Naive thymus-derived CD4-positive, alpha-beta T cell (primary cell): Measurements from ENCODE around the gene GLDC. TPM values are rescaled to one million over a fixed set of nuclear protein-coding genes. Genes with fewer than 3 reads are reported as not detected.

Source experiments
- ATAC-seq: fragments of 150-1000 bp; cut with Tn5 transposase; 2 replicates; pipeline ENCODE4 v1.10.0; 2021; ENCODE audit warnings: mild to moderate bottlenecking, moderate library complexity
- CTCF ChIA-PET: fragments of 350-600 bp; sonication (Branson Sonifier 250); formaldehyde crosslinking; loops from one replicate; lab custom pipeline; 2021; ENCODE audit warnings: antibody characterized with exemption; lab: Charles Lee
- POLR2A ChIA-PET: fragments of 350-600 bp; sonication (Branson Sonifier 250); formaldehyde crosslinking; loops from one replicate; lab custom pipeline; 2021; ENCODE audit warnings: antibody characterized with exemption, inconsistent platforms; lab: Charles Lee
- DNase-seq, 9 donors: peaks; one replicate each; pipeline versions ENCODE4 v3.0.0 to v3.0.0-alpha.2; 2020 to 2022; ENCODE audit warnings: mixed read lengths in 1 of 9
- H3K27ac ChIP-seq: one replicate; pipeline ENCODE4 v1.7.0; 2013; ENCODE audit warnings: mild to moderate bottlenecking, low read depth, low read length, moderate library complexity
- H3K27me3 ChIP-seq, 2 donors: one replicate each; pipeline ENCODE4 v1.7.0; 2013; ENCODE audit warnings: low read length in 2 of 2, mild to moderate bottlenecking in 2 of 2, moderate library complexity in 2 of 2; ENCODE audit not compliant: control insufficient read depth in 2 of 2, insufficient read depth in 2 of 2
- H3K36me3 ChIP-seq, 3 experiments: 1 replicate in 2 of 3; 2 replicates in 1 of 3; pipeline ENCODE4 v1.7.0; 2013; ENCODE audit warnings: low read length in 3 of 3, mild to moderate bottlenecking in 3 of 3, moderate library complexity in 1 of 3; ENCODE audit not compliant: insufficient read depth in 3 of 3, control insufficient read depth in 2 of 3
- H3K4me1 ChIP-seq, 2 donors: one replicate each; pipeline ENCODE4 v1.7.0; 2013; ENCODE audit warnings: low read length in 2 of 2, mild to moderate bottlenecking in 2 of 2, moderate library complexity in 1 of 2; ENCODE audit not compliant: control insufficient read depth in 2 of 2, insufficient read depth in 2 of 2
- H3K4me3 ChIP-seq: 2 replicates; pipeline ENCODE4 v1.7.0; 2013; ENCODE audit warnings: mild to moderate bottlenecking, low read length
- H3K9me3 ChIP-seq, 3 experiments: 1 replicate in 2 of 3; 2 replicates in 1 of 3; pipeline ENCODE4 v1.7.0; 2013; ENCODE audit warnings: low read length in 3 of 3; ENCODE audit not compliant: control insufficient read depth in 2 of 3
- H3K27ac Mint-ChIP-seq, 9 donors: one replicate each; pipeline ENCODE4 v1.8.0; 2020 to 2022; ENCODE audit warnings: mixed read lengths in 9 of 9, mild to moderate bottlenecking in 8 of 9, moderate library complexity in 5 of 9, inconsistent platforms in 2 of 9
- H3K27me3 Mint-ChIP-seq, 5 donors: one replicate each; pipeline ENCODE4 v1.8.0; 2021 to 2022; ENCODE audit warnings: mixed read lengths in 5 of 5, mild to moderate bottlenecking in 1 of 5
- H3K36me3 Mint-ChIP-seq, 5 donors: one replicate each; pipeline ENCODE4 v1.8.0; 2020 to 2022; ENCODE audit warnings: mixed read lengths in 5 of 5, mild to moderate bottlenecking in 3 of 5, inconsistent platforms in 1 of 5
- H3K4me1 Mint-ChIP-seq, 7 donors: one replicate each; pipeline ENCODE4 v1.8.0; 2020 to 2022; ENCODE audit warnings: mixed read lengths in 7 of 7, mild to moderate bottlenecking in 3 of 7, inconsistent platforms in 1 of 7
- H3K4me3 Mint-ChIP-seq, 10 donors: one replicate each; pipeline ENCODE4 v1.8.0; 2020 to 2022; ENCODE audit warnings: mild to moderate bottlenecking in 10 of 10, mixed read lengths in 10 of 10, moderate library complexity in 6 of 10, inconsistent platforms in 2 of 10
- H3K9me3 Mint-ChIP-seq, 11 donors: one replicate each; pipeline ENCODE4 v1.8.0; 2020 to 2022; ENCODE audit warnings: mixed read lengths in 11 of 11, mild to moderate bottlenecking in 4 of 11, inconsistent platforms in 1 of 11, moderate library complexity in 1 of 11
- intact Hi-C, 2 donors: fragments of 100-400 bp; cut with micrococcal nuclease; formaldehyde crosslinking; loops; one replicate each; pipeline ENCODE4 v1.15.1; 2023
- polyA plus RNA-seq, 2 donors: library from polyadenylated mRNA; unstranded; fragments of 300-500 nt; fragmentation: Illumina TruSeq; gene quantifications; one replicate each; pipeline ENCODE4 v1.2.3, GENCODE V29; 2021
- total RNA-seq, 6 experiments: library from RNA in 5 of 6; stranded (reverse) in 5 of 6; gene quantifications; 1 replicate in 5 of 6; 2 replicates in 1 of 6; pipeline ENCODE4 v1.2.3 and lab custom pipeline; 2021 to 2026

GLDC gene
- total and polyA plus RNA-seq, 7 experiments from 2014 or later: 0.56 to 2.2 (median 2.0) TPM; not detected in 4

DNA sequence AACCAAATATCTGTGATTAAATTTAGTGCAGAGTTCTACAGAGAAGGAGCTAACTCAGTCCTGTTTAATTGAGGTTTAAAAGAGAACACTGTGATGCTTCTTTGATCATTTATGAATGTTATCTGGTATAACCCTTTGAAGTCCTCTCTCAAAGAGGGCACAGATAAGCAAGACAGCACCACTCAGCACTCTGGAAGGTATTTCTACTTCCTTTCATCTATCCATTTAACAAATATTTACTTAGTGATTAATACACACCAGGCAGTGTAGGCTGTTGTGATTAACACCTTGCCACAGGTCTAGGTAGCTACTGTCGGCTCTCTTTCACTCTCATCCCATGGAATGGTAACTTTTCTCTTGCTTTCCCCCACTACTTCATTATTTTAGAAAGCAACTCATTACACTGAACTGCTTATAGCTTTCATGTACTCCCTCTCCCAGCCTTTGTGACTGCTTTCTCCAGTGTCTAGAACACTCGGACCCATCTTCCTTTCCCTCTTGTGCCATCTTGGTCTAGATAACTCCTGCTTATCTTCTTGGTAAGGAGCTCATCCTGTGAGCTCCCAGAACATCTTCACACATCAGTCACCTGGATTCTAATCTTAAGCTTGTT lies 54.7 kb downstream of the GLDC start:
- DNase-seq (no peak), ATAC-seq (no peak)
- POLR2A ChIA-PET: no interaction called here
- Histone ChIP-seq H3K36me3 (no peaks in the 10 kb centered on the region), H3K27me3 (no peaks in the 10 kb centered on the region), H3K27ac (no peak overlapping the region), H3K4me3 (no peak overlapping the region), H3K9me3 (no peaks in the 10 kb centered on the region), H3K4me1 (no peaks in the 10 kb centered on the region)
- CTCF ChIA-PET: interaction anchor here (0.7 to 1.2 kb wide), 2 partner anchors 189 to 812 kb away, joined by 3 read pairs; no protein-coding TSS in a partner anchor
- Mint-ChIP-seq H3K36me3 (no peaks in the 10 kb centered on the region), H3K27me3 (peaks cover 0 to 4% (median 0%) of the 10 kb centered on the region in 5 donors), H3K9me3 (no peaks in the 10 kb centered on the region), H3K4me3 (no peak overlapping the region), H3K4me1 (peaks cover 0 to 10% (median 0%) of the 10 kb centered on the region in 7 donors), H3K27ac (no peak overlapping the region)
- intact Hi-C loops: no loop called here

GRCh38 chr9:6590334-6590733 lies 55.2 kb downstream of the GLDC start:
- CTCF ChIA-PET: interaction anchor here (0.7 to 1.2 kb wide), 2 partner anchors 188 to 812 kb away, joined by 3 read pairs; no protein-coding TSS in a partner anchor
- POLR2A ChIA-PET: no interaction called here

DNA sequence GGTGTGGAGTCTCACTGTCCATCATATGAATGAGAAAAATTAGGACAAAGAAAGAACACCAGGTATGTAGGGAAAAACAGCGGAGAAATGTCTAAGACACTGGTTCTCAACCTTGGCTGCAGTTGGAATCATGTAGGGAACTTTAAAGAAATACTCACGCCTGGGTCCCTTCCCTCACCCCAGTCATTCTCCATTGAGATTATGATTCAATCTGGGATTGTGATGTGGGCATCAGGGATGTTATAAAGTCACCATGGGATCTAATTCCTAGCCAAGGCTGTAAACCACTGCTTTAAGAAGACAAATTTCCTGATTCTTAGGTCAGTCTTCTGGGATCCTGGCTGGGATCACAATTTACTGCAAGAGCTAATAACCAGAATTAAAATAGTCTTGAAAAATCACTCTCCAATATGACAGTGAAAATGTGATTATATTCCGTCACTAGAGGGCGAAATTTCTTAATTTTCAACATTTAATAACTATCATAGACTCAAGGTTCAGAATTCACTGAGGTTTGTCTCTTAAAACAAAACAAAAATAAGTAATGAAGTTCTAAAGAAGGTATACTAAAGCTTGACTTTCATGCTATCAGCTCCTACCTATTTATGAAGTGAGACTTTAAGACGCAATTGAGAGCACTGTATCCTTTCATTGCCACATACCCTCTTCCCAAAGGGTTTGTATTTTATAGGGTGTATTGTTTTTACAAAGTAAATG lies 60.5 kb downstream of the GLDC start:
- Histone ChIP-seq H3K36me3 (no peaks in the 10 kb centered on the region), H3K27ac (no peak overlapping the region), H3K4me1 (no peaks in the 10 kb centered on the region), H3K9me3 (no peaks in the 10 kb centered on the region), H3K4me3 (no peak overlapping the region), H3K27me3 (no peaks in the 10 kb centered on the region)
- H3K27me3 Mint-ChIP-seq: peaks cover 0 to 11% (median under 1%) of the 10 kb centered on the region in 5 donors
- H3K9me3 Mint-ChIP-seq: no peaks in the 10 kb centered on the region
- ATAC-seq (no peak), DNase-seq (peak in 6 of 9 donors; percentile 2 to 35 (median 26))
- ChIA-PET CTCF (interaction anchor here (0.9 to 1.7 kb wide), 5 partner anchors 9 to 101 kb away, joined by 3 to 5 read pairs (median 4); no protein-coding TSS in a partner anchor), POLR2A (interaction anchor here (0.7 kb wide), 1 partner anchor 1830 kb away, joined by 5 read pairs; no protein-coding TSS in a partner anchor)
- no peak overlapping the region for H3K4me3 Mint-ChIP-seq
- no peak overlapping the region for H3K27ac Mint-ChIP-seq
- H3K36me3 Mint-ChIP-seq: no peaks in the 10 kb centered on the region
- H3K4me1 Mint-ChIP-seq: peaks cover 0 to 3% (median 0%) of the 10 kb centered on the region in 7 donors
- intact Hi-C loops: loop anchor here (1.0 to 10.0 kb wide), 9 partner anchors 82 to 952 kb away; no protein-coding TSS in a partner anchor

More at GRCh38 chr9:6590334-6590733, 55.2 kb downstream of the GLDC start:
- Histone ChIP-seq H3K4me1 (no peaks in the 10 kb centered on the region), H3K36me3 (no peaks in the 10 kb centered on the region), H3K27me3 (no peaks in the 10 kb centered on the region), H3K4me3 (no peak overlapping the region), H3K27ac (no peak overlapping the region), H3K9me3 (no peaks in the 10 kb centered on the region)
- intact Hi-C loops: no loop called here
- DNase-seq (no peak), ATAC-seq (peak; percentile 38)
- Mint-ChIP-seq H3K4me1 (peaks cover 0 to 10% (median 0%) of the 10 kb centered on the region in 7 donors), H3K36me3 (no peaks in the 10 kb centered on the region), H3K4me3 (no peak overlapping the region), H3K27ac (no peak overlapping the region), H3K27me3 (peaks cover 0 to 4% (median 0%) of the 10 kb centered on the region in 5 donors), H3K9me3 (no peaks in the 10 kb centered on the region)

DNA sequence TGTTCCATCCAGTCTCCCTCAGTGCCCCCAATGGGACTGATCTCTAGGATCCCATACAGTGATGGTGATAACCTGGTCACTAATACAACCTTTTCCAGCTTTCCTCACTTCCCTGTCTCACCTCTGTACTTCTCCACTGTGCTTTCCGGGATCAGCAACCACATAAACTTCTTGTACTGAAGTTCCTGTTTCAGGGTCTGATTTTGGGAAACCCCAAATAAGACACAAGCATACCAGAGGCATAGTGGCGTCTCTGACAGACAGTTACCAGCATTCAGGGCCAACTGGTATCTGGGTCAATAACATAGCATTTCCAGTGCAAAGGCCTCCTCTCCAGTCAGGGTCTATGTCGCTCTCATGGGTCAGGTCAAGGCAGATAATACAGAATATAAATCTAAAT lies 64.3 kb downstream of the GLDC start:
- Histone ChIP-seq H3K36me3 (no peaks in the 10 kb centered on the region), H3K4me3 (no peak overlapping the region), H3K27ac (no peak overlapping the region), H3K9me3 (no peaks in the 10 kb centered on the region), H3K4me1 (no peaks in the 10 kb centered on the region), H3K27me3 (no peaks in the 10 kb centered on the region)
- Mint-ChIP-seq H3K27me3 (peaks cover 0 to 22% (median 10%) of the 10 kb centered on the region in 5 donors), H3K4me3 (no peak overlapping the region), H3K36me3 (no peaks in the 10 kb centered on the region), H3K27ac (no peak overlapping the region), H3K4me1 (peaks cover 0 to 3% (median 0%) of the 10 kb centered on the region in 7 donors), H3K9me3 (no peaks in the 10 kb centered on the region)
- ATAC-seq (no peak), DNase-seq (no peak)
- POLR2A ChIA-PET: no interaction called here
- CTCF ChIA-PET: interaction anchor here (1.0 kb wide), 1 partner anchor 13 kb away, joined by 3 read pairs; no protein-coding TSS in a partner anchor
- intact Hi-C loops: loop anchor here in 1 of 2 donors (10.0 kb wide), 1 partner anchor 264 kb away; no protein-coding TSS in a partner anchor

DNA sequence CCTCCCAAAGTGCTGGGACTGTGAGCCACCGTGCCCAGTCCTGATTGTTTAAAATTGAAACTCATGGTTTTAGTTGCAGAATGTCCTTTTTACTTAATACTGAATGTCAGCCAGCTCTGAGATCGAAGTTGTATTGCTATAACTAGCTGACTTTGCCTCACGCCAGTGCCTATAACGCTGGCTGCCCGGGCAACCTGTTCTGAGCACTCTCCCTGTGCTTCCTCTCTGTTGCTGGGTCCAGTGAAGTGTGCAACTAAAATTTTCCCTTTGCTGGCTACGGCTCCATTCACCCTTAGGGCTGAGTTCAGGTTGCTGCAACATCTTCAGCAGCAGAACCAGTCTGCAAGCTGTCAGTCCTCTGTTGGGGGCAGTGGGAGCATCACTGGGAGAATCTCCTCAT lies 65.9 kb downstream of the GLDC start:
- DNase-seq (no peak), ATAC-seq (no peak)
- Histone ChIP-seq H3K4me3 (no peak overlapping the region), H3K27ac (no peak overlapping the region), H3K4me1 (no peaks in the 10 kb centered on the region), H3K36me3 (no peaks in the 10 kb centered on the region), H3K9me3 (no peaks in the 10 kb centered on the region), H3K27me3 (no peaks in the 10 kb centered on the region)
- Mint-ChIP-seq H3K27me3 (peaks cover 0 to 22% (median 10%) of the 10 kb centered on the region in 5 donors), H3K9me3 (no peaks in the 10 kb centered on the region), H3K36me3 (no peaks in the 10 kb centered on the region), H3K27ac (no peak overlapping the region), H3K4me1 (peaks cover 0 to 3% (median 0%) of the 10 kb centered on the region in 7 donors), H3K4me3 (no peak overlapping the region)
- ChIA-PET CTCF (no interaction called here), POLR2A (interaction anchor here (0.6 kb wide), 1 partner anchor 97 kb away, joined by 3 read pairs; no protein-coding TSS in a partner anchor)
- intact Hi-C loops: loop anchor here in 1 of 2 donors (10.0 kb wide), 1 partner anchor 265 kb away; no protein-coding TSS in a partner anchor

GRCh38 chr9:6576987-6577386 lies 68.5 kb downstream of the GLDC start:
- no peak overlapping the region for H3K4me3 Mint-ChIP-seq
- peaks cover 6 to 35% (median 20%) of the 10 kb centered on the region in 5 donors for H3K27me3 Mint-ChIP-seq
- DNase-seq: no peak
- Histone ChIP-seq H3K9me3 (no peaks in the 10 kb centered on the region), H3K36me3 (no peaks in the 10 kb centered on the region), H3K4me1 (no peaks in the 10 kb centered on the region), H3K27me3 (no peaks in the 10 kb centered on the region), H3K4me3 (no peak overlapping the region), H3K27ac (no peak overlapping the region)
- no peak for ATAC-seq
- no peaks in the 10 kb centered on the region for H3K9me3 Mint-ChIP-seq
- ChIA-PET CTCF (no interaction called here), POLR2A (no interaction called here)
- no peaks in the 10 kb centered on the region for H3K4me1 Mint-ChIP-seq
- intact Hi-C loops: no loop called here
- no peaks in the 10 kb centered on the region for H3K36me3 Mint-ChIP-seq
- H3K27ac Mint-ChIP-seq: no peak overlapping the region
